Activated CD8-positive, alpha-beta memory T cell treated with anti-CD3 and anti-CD28 coated beads, Interleukin-2, amount 10 ng/mL, durations not matched to agents 7 days and 5 days (primary cell): Measurements from ENCODE around the gene NUB1. TPM values are rescaled to one million over a fixed set of nuclear protein-coding genes. Genes with fewer than 3 reads are reported as not detected.

Experiments used
- ATAC-seq: fragments of 150-1000 bp; cut with Tn5 transposase; one replicate; pipeline ENCODE4 v1.10.0; 2021; ENCODE audit warnings: moderate library complexity
- CTCF ChIA-PET: fragments of 350-600 bp; sonication (Branson Sonifier 250); formaldehyde crosslinking; loops from one replicate; lab custom pipeline; 2021; ENCODE audit warnings: antibody characterized with exemption; lab: Charles Lee
- DNase-seq: peaks from one replicate; pipeline ENCODE4 v3.0.0-alpha.2; 2020
- H3K27ac Mint-ChIP-seq: one replicate; pipeline ENCODE4 v1.8.0; 2021; ENCODE audit warnings: mild to moderate bottlenecking, mixed read lengths
- H3K27me3 Mint-ChIP-seq: one replicate; pipeline ENCODE4 v1.8.0; 2021; ENCODE audit warnings: mixed read lengths
- H3K36me3 Mint-ChIP-seq: one replicate; pipeline ENCODE4 v1.8.0; 2021; ENCODE audit warnings: mild to moderate bottlenecking, mixed read lengths
- H3K4me1 Mint-ChIP-seq: one replicate; pipeline ENCODE4 v1.8.0; 2021; ENCODE audit warnings: mixed read lengths
- H3K4me3 Mint-ChIP-seq: one replicate; pipeline ENCODE4 v1.8.0; 2021; ENCODE audit warnings: mild to moderate bottlenecking, moderate library complexity, mixed read lengths
- H3K9me3 Mint-ChIP-seq: one replicate; pipeline ENCODE4 v1.8.0; 2022; ENCODE audit warnings: low read depth, mixed read lengths
- total RNA-seq, 2 experiments: library from RNA; stranded (reverse); gene quantifications; one replicate each; pipeline ENCODE4 v1.2.3, GENCODE V29; 2021

Gene NUB1
- total RNA-seq, 2 experiments from 2014 or later, result 71.3 to 73.3 TPM

- Mint-ChIP-seq H3K4me3 (no peak overlapping the region), H3K27ac (no peak overlapping the region), H3K9me3 (peaks cover 2% of the 10 kb centered on the region), H3K4me1 (peaks cover 17% of the 10 kb centered on the region), H3K36me3 (no peaks in the 10 kb centered on the region), H3K27me3 (peaks cover 32% of the 10 kb centered on the region)
- no peak for DNase-seq
- ATAC-seq, result no peak
- CTCF ChIA-PET, result interaction anchor here (0.9 kb wide), 1 partner anchor 141 kb away, joined by 3 read pairs; no protein-coding TSS in a partner anchor
Measured at GRCh38 chr7:151307536-151307935, 34.1 kb upstream of the NUB1 start.

- Mint-ChIP-seq H3K27ac (no peak overlapping the region), H3K4me3 (no peak overlapping the region), H3K36me3 (no peaks in the 10 kb centered on the region), H3K9me3 (peaks cover 2% of the 10 kb centered on the region), H3K27me3 (peaks cover 32% of the 10 kb centered on the region), H3K4me1 (peaks cover 17% of the 10 kb centered on the region)
- ATAC-seq, result no peak
- CTCF ChIA-PET, result interaction anchor here (3.9 kb wide), 1 partner anchor 43 kb away, joined by 42 read pairs; no protein-coding TSS in a partner anchor
- DNase-seq, result peak; percentile 31
Measured at GRCh38 chr7:151308256-151308655, 33.4 kb upstream of the NUB1 start.

GRCh38 chr7:151308791-151309190, 32.8 kb upstream of the NUB1 start:
- Mint-ChIP-seq H3K27ac (no peak overlapping the region), H3K36me3 (no peaks in the 10 kb centered on the region), H3K27me3 (peaks cover 30% of the 10 kb centered on the region), H3K4me3 (no peak overlapping the region), H3K9me3 (peaks cover 2% of the 10 kb centered on the region), H3K4me1 (peaks cover 14% of the 10 kb centered on the region)
- DNase-seq (peak; percentile 28), ATAC-seq (no peak)
- CTCF ChIA-PET, result interaction anchor here (1.5 to 3.9 kb wide), 2 partner anchors 34 to 43 kb away, joined by 4 to 42 read pairs; no protein-coding TSS in a partner anchor

- peaks cover 2% of the 10 kb centered on the region for H3K9me3 Mint-ChIP-seq
- peaks cover 16% of the 10 kb centered on the region for H3K4me1 Mint-ChIP-seq
Measured at GRCh38 chr7:151309311-151309710, 32.3 kb upstream of the NUB1 start.

GRCh38 chr7:151310578-151310977, 31.0 kb upstream of the NUB1 start:
- H3K36me3 Mint-ChIP-seq, result no peaks in the 10 kb centered on the region
- peaks cover 2% of the 10 kb centered on the region for H3K9me3 Mint-ChIP-seq
- ATAC-seq (no peak), DNase-seq (no peak)
- CTCF ChIA-PET, result interaction anchor here (0.7 to 3.9 kb wide), 8 partner anchors 10 to 138 kb away, joined by 3 to 42 read pairs (median 4); partner anchors contain the start of gene NUB1
- peaks cover 19% of the 10 kb centered on the region for H3K27me3 Mint-ChIP-seq
- H3K4me3 Mint-ChIP-seq, result no peak overlapping the region
- no peak overlapping the region for H3K27ac Mint-ChIP-seq
- H3K4me1 Mint-ChIP-seq, result peaks cover 19% of the 10 kb centered on the region

More at GRCh38 chr7:151309311-151309710, 32.3 kb upstream of the NUB1 start:
- Mint-ChIP-seq H3K4me3 (no peak overlapping the region), H3K27me3 (peaks cover 28% of the 10 kb centered on the region), H3K36me3 (no peaks in the 10 kb centered on the region), H3K27ac (no peak overlapping the region)
- CTCF ChIA-PET, result interaction anchor here (1.1 to 3.9 kb wide), 6 partner anchors 32 to 139 kb away, joined by 3 to 42 read pairs (median 4); partner anchors contain the start of gene NUB1
- DNase-seq (no peak), ATAC-seq (no peak)

- Mint-ChIP-seq H3K27me3 (peaks cover 13% of the 10 kb centered on the region), H3K36me3 (no peaks in the 10 kb centered on the region), H3K4me1 (peaks cover 17% of the 10 kb centered on the region), H3K4me3 (no peak overlapping the region), H3K9me3 (peaks cover 2% of the 10 kb centered on the region), H3K27ac (no peak overlapping the region)
- CTCF ChIA-PET, result interaction anchor here (1.0 to 3.9 kb wide), 10 partner anchors 10 to 447 kb away, joined by 3 to 42 read pairs (median 3); partner anchors contain the start of gene NUB1
- ATAC-seq, result no peak
- DNase-seq, result no peak
Measured at GRCh38 chr7:151311294-151311864, 30.2 kb upstream of the NUB1 start.

GRCh38 chr7:151312356-151312755, 29.3 kb upstream of the NUB1 start:
- Mint-ChIP-seq H3K4me1 (peaks cover 22% of the 10 kb centered on the region), H3K9me3 (peaks cover 2% of the 10 kb centered on the region), H3K4me3 (no peak overlapping the region), H3K27me3 (peaks cover 4% of the 10 kb centered on the region), H3K27ac (no peak overlapping the region), H3K36me3 (no peaks in the 10 kb centered on the region)
- DNase-seq (no peak), ATAC-seq (no peak)
- CTCF ChIA-PET, result interaction anchor here (1.0 to 3.9 kb wide), 3 partner anchors 21 to 39 kb away, joined by 3 to 42 read pairs (median 4); no protein-coding TSS in a partner anchor

- Mint-ChIP-seq H3K27ac (no peak overlapping the region), H3K9me3 (peaks cover 2% of the 10 kb centered on the region), H3K4me3 (no peak overlapping the region), H3K36me3 (peaks cover 3% of the 10 kb centered on the region), H3K27me3 (peaks cover 3% of the 10 kb centered on the region), H3K4me1 (peaks cover 24% of the 10 kb centered on the region)
- ATAC-seq (no peak), DNase-seq (no peak)
- CTCF ChIA-PET, result interaction anchor here (1.4 to 6.4 kb wide), 5 partner anchors 18 to 136 kb away, joined by 4 to 141 read pairs (median 48); partner anchors contain the start of gene NUB1
Measured at GRCh38 chr7:151312831-151313809, 28.5 kb upstream of the NUB1 start.

GRCh38 chr7:151313857-151314256, 27.8 kb upstream of the NUB1 start:
- H3K27ac Mint-ChIP-seq, result no peak overlapping the region
- CTCF ChIA-PET, result interaction anchor here (1.9 to 6.4 kb wide), 8 partner anchors 9 to 140 kb away, joined by 5 to 141 read pairs (median 30); partner anchors contain the start of gene NUB1
- H3K36me3 Mint-ChIP-seq, result peaks cover 6% of the 10 kb centered on the region
- no peak overlapping the region for H3K4me3 Mint-ChIP-seq
- H3K9me3 Mint-ChIP-seq, result peaks cover 6% of the 10 kb centered on the region
- DNase-seq (no peak), ATAC-seq (no peak)
- H3K4me1 Mint-ChIP-seq, result peaks cover 24% of the 10 kb centered on the region
- H3K27me3 Mint-ChIP-seq, result peaks cover 3% of the 10 kb centered on the region

GRCh38 chr7:151314401-151314800, 27.2 kb upstream of the NUB1 start:
- no peak for DNase-seq
- Mint-ChIP-seq H3K4me3 (no peak overlapping the region), H3K4me1 (peaks cover 23% of the 10 kb centered on the region), H3K36me3 (peaks cover 11% of the 10 kb centered on the region), H3K9me3 (peaks cover 11% of the 10 kb centered on the region), H3K27ac (peak overlapping the region; percentile 54), H3K27me3 (peaks cover 2% of the 10 kb centered on the region)
- CTCF ChIA-PET, result interaction anchor here (1.2 to 6.4 kb wide), 16 partner anchors 9 to 443 kb away, joined by 3 to 141 read pairs (median 10); partner anchors contain the start of genes CRYGN and NUB1
- ATAC-seq, result no peak

GRCh38 chr7:151315038-151315655, 26.5 kb upstream of the NUB1 start:
- Mint-ChIP-seq H3K4me1 (peaks cover 21% of the 10 kb centered on the region), H3K4me3 (peak overlapping the region; percentile 12), H3K9me3 (peaks cover 17% of the 10 kb centered on the region), H3K27ac (peak overlapping the region; percentile 54), H3K27me3 (no peaks in the 10 kb centered on the region), H3K36me3 (peaks cover 15% of the 10 kb centered on the region)
- peak; percentile 92 for ATAC-seq
- DNase-seq, result peak; percentile 88
- CTCF ChIA-PET, result interaction anchor here (0.6 to 6.4 kb wide), 28 partner anchors 10 to 442 kb away, joined by 3 to 141 read pairs (median 5); partner anchors contain the start of genes CRYGN and NUB1

- Mint-ChIP-seq H3K4me3 (no peak overlapping the region), H3K27me3 (no peaks in the 10 kb centered on the region), H3K4me1 (peaks cover 21% of the 10 kb centered on the region), H3K36me3 (peaks cover 15% of the 10 kb centered on the region), H3K9me3 (peaks cover 16% of the 10 kb centered on the region), H3K27ac (no peak overlapping the region)
- ATAC-seq (no peak), DNase-seq (no peak)
- CTCF ChIA-PET, result interaction anchor here (1.2 to 6.4 kb wide), 8 partner anchors 9 to 443 kb away, joined by 3 to 141 read pairs (median 28); partner anchors contain the start of gene NUB1
Measured at GRCh38 chr7:151316896-151317295, 24.7 kb upstream of the NUB1 start.
